GM19328 (cell line): ENCODE results near the gene DNM2.

ENCODE experiments used
- ATAC-seq: cut with Tn5 transposase; IDR thresholded peaks from one replicate; pipeline ENCODE4 v1.9.1; 2021; ENCODE audit warnings: mild to moderate bottlenecking, moderate library complexity; ENCODE audit not compliant: unreplicated experiment

DNM2 gene

DNA sequence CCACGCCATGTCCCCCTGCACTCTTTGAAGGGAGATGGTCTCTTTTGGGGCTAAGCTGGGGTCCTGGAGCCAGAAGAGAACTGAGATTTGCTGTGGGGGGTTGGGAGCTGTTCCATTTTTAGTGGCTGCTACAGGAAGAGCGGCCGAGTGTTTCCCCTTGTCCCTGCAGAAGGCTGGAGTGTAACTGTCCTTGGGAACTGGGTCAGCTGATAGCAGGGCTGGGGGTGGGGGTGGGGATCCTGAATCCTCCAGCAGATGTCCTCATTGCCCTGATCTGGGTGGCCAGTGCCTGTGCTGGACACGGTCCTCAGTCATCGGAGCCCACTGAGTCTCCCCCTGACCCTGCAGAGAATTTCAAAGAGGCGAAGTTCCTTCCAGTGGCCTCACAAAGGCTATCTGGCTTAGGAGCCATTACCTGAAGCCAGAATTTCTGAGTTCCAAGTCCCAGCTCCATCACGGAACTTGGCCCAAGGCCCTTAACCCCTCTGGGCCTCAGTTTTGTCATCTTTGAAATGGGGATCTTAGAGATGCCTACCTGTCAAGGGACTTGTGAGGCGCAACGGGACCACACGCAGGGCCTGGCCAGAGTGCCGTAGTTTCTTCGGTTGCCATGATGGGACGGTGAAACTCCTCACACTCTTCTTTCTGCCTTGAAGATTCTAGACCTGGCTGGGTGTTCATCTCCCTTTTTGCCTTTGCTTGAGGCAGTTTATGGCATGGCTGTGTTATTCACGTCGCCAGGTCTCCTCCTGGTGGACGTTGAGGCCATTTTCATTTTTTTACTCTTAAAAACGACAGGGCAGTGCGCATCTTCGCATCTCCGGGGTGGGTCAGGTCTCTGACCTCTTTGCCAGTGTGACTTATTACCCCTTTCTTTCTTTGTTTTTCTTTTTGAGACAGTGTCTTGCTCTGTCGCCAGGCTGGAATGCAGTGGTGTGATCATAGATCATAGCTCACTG is 51.9 kb downstream of the DNM2 start:
- ATAC-seq = no peak

DNA sequence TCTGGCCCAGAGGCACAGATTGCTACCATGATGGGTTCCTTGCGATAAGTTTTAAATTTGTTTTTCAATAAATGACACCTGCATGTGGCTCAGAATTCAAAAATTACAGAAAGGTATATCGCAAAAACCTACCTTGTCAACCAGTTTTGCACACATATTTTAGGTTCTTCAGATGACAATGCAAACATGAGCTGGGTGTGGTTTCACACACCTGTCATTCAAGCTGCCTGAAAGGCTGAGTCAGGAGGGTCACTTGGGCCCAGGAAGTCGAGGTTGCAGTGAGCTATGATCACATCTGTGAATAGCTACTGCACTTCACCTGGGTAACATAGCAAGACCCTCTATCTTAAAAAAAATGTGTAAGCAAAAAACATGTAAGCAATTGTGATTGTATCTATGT is 56.1 kb downstream of the DNM2 start:
- no peak for ATAC-seq

DNA sequence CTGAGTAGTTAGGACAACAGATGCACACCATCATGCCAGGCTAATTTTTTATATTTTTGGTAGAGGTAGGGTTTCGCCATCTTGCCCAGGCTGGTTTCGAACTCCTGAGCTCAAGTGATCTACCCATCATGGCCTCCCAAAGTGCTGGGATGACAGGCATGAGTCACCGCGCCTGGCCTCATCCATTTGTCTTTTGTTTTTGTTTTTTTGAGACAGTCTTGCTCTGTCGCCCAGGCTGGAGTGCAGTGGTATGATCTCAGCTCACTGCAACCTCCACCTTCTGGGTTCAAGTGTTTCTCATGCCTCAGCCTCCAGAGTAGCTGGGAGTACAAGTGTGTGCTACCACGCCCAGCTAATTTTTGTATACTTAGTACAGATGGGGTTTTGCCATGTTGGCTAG is 57.0 kb downstream of the DNM2 start:
- no peak for ATAC-seq

DNA sequence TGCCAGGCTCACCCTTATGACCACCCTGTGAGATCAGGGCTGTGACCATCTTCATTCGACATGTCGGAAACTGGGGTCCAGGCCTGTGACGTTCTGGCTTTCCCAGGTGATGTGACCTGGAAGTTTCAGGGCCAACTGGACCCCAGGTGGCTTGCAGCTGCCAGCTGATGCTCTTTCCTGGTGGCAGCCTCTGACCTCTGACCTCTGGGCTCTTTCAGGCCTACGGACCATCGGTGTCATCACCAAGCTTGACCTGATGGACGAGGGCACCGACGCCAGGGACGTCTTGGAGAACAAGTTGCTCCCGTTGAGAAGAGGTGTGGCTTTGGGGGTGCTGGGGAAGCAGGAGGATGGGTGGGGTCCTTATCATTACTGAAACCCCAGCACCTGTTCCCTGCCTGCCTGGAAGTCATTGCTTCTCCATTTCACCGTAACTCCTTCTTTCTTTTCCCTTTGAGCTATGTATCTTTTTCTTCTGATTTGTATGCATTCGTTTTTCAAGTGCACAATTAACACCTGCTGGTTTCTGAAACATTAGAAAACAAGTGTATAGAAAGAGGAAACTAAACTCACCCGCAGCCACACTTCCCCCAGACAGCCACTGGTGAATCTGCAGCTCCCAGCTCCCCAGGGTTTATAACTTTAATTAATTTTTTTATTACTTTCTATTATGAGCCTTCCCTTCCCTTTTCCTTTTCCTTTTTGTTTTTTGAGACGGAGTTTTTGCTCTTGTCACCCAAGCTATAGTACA is 59.2 kb downstream of the DNM2 start:
- ATAC-seq = no peak

DNA sequence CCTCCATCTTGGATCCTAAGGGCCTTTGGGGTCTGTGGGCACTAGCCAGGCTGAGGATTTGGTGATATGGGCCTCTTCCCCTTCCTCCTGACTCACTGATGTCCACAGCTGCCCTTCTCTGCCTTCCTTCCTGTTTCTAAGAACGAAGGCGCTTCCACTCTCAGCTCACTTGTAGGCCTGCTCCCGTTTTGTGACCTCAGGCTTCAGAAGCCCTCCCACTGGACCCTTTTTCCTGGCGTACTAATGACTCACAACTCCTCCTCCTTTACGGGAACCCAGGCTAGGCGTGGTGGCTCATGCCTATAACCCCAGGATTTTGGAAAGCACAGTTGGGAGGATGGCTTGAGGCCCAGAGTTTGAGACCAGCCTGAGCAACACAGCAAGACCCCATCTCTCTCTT is 62.5 kb downstream of the DNM2 start:
- ATAC-seq = no peak

DNA sequence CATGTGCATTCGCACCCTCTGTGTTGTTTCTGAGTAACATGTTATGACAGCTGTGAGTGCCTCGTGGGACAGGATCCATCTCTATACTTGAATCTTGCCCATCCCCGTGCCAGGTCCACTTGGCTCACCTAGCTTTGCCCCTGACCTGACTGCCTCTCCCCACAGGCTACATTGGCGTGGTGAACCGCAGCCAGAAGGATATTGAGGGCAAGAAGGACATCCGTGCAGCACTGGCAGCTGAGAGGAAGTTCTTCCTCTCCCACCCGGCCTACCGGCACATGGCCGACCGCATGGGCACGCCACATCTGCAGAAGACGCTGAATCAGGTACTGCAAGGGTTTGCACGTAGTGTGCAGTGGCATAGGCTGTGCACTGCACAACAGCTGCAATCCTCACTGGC is 64.9 kb downstream of the DNM2 start:
- no peak for ATAC-seq

DNA sequence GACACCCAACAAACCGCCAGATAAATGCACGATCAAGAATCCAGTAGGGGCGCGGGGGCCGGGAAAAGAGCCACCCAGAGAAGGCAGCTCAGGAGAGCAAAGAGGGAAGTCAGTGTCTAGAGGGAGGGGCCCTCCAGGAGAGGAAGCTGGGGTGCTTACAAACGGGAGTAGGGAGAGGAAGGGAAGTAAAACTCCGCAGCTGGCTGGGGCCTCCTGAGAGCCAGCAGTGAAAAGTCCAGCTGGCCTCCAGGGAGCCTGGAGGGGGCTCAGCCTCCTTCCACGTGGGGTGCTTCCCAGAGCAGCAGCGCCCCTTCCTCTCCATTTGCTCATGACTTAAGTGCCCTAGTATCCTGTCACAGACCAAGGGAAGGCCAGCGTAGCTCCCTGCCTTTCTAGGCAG is 66.4 kb downstream of the DNM2 start:
- ATAC-seq = no peak

DNA sequence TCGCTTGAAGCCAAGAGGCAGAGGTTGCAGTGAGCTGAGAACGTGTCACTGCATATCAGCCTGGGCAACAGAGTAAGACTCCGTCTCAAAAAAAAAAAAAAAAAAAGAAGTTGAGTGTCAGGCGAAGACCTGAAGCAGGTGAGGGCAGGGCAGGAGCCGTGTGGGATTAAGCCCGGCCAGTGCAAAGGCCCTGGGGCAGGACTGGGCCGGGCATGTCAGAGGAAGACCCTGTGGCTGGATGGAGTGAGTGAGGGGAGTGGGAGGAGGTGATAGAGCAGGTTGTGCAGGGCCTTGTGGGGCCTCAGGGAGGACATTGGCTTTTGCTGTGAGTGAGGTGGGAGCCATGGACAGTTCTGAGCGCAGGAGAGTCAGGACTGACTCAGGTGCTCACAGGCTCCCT is 70.3 kb downstream of the DNM2 start:
- ATAC-seq = no peak

DNA sequence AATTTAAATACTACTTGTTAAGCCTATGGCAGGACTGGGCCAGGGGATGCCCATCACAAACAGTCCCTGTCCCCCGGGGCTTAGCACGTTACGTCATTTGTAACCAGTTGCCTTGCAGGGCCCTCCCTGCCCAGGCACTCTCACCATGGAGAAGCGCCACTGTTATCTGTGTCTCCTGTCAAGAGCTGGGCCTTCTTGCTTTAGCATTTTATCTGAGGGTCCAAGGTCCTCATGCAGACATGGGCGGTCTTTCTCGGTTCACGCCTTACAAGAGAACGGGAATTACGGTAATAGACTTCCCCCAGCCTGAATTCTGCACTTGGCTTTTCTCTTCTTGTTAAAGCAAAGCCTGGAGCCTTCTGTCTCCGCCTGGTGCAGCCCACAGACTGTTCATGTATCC is 72.0 kb downstream of the DNM2 start:
- no peak for ATAC-seq

DNA sequence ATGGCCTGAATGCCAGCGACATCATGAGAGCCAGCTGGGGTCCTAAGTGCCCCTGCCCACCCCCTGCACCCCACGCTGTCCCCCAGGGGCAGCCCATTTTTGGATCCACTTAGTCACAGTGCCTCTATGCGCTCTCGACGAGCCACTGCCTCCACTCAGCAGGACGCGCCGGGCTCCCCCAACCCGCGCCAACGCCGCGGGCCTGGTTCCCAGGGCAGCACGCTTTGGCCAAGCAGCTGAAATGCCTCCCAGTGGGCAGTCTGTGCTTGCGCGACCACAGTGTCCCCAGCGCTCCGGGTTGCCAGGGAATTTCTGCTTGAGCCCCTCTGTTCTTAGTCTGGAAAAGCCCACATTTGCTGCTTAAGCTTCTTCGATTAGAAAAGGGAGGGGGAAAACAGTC is 78.8 kb downstream of the DNM2 start:
- ATAC-seq = no peak

DNA sequence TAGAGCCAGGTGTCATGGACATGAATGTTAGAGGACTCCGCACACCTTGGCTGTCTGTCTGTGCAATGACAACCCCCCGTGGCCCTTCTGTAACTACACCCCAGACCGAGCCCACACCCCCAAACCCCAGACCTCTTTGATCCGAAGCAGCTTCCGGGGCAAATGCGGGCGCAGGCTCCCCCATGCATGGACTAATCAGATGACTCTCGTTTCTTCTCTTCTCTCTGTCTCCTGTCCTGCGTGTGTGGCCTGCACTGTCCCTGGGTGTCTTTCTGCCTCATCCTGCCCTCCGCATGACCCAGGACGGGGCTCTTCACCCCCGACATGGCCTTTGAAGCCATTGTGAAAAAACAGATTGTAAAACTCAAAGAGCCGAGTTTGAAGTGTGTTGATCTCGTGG is 79.2 kb downstream of the DNM2 start:
- ATAC-seq = no peak

DNA sequence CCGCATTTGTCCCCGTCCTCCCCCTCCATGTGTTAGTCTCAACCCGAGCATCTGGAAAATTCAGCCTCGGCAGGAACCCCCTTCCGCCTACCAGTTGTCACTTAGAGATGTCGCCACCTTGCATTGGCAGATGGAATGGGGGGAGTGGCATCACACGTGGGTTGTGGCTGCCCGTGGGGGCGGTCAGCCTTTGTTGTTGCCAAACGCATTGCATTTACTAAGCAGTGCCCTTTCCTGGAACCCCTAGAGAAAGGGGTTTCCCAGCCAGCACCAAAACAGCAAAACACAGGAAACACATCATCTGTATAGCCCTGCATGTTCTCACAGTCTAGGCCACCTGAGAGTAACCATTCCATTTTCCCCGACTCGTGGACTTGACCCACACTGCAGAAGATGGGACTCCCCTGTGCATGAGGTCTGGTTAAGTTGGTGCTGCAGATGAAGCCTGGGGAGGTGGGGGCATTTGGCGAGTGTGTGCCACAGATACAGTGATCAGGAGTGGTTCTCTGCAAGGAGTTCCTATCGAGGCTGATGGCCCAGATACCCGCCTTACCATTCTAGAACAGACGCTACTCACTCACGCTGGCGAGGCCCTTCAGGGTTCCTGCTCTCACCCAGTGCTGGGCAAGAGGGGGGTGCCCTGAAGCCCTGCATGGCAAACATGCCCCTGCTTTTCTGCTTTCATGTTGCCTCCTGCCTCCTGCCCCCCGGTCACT is 79.8 kb downstream of the DNM2 start:
- ATAC-seq = no peak

DNA sequence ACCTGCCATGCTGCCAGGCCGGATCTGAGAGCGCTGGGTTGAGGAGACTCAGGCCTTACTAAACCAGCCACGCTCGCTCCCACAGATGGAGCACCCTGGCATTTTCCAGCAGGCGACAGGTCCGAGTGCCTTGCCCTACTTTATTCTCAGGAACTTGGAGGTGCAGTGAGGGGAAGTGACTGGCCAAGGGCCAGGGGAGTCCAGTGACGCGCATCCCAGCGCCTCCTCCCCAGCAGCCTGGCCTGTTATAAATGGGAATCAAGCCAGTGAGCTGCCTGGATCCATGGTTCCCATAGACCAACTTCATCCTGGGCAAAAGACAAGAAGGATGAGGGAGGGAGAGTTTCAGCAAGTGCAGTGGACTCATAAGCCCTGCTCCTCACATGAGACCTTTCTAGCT is 82.6 kb downstream of the DNM2 start:
- no peak for ATAC-seq

DNA sequence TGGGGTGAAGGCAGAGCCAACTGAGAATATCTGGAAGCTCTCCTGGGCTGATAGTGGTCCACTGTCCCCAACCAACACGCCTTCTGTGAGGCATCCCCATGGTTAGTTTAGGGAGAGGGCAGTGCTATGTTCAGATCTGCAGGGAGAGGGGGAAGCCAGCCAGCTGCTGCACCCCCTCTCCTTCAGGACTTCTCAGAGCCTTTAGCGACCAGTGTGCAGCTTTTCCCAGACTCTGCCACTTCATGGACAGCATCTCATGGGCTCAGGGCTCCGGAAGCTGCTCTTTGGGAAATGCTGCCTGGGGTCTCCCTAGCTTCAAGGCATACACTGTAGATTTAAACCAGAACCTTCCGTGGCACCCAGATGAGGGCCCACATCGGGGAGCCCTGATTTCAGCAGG is 84.6 kb downstream of the DNM2 start:
- no peak for ATAC-seq

DNA sequence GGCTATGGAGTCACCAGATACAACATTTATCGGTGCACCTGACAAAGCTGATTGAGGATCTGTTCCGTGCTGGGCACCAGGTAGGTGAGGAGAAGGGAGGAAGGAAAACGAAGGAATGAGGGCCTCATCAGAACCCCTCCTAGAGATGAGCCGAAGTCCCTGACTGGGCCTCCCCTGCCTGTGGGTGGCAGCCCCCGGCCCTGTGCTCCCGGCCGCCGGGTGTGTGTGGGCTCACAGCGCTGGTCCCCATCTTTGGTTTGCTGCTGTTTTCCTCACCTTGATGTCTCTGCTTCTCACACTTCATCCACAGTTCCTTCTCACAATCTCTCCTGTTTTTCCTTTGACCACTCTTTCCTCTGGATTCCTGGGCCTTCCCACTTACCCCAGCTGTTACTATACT is 85.4 kb downstream of the DNM2 start:
- ATAC-seq = no peak

DNA sequence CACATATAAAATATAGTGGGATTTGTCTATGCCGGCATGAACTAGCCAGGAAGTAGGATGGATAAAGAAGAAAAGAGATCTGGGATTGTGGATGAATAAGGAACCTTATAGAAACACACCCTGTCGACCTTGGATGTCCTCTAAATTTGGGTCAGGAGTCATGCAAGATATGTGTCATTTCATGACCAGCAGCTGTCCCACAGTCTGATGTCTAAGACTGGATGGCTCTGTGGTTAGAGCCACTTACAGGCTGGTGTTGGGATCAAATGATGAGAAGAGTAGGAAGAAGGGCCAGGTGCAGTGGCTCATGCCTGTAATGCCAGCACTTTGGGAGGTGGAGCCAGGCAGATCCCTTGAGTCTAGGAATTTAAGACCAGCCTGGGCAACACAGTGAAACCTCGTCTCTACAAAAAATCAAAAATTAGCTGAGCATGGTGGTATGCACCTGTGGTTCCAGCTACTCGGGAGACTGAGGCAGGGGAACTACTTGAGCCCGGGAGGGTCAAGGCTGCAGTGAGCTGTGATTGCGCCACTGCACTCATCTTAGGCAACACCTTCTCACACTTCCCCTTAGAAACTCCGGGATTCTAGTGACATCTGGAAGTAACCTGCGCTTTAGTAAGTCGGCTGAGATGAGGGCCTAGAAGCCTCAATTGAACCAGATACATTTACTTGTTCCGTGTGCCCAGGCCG is 87.3 kb downstream of the DNM2 start:
- ATAC-seq = no peak

DNA sequence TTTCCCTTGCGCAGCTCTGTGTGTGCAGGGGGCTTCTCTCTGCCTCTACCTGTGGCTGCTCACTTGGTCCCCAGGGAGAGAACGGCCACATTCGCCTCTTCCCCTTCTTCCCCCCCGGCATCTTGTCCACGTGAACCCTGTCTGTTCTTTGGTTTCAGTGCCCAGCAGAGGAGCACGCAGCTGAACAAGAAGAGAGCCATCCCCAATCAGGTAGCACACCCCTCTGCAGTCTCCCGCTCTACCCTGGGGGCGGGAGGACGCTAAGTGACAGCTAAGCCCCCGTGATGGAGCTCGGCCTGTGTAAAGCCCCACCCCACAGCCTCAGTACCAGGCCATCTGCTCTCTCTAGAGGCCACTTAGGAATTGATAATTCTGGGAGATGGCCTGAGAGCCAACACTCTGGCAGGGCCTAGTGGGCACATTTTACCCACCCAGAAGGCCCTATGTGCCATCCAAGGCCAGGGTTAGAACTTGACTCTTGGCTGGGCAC is 87.9 kb downstream of the DNM2 start:
- ATAC-seq = no peak

DNA sequence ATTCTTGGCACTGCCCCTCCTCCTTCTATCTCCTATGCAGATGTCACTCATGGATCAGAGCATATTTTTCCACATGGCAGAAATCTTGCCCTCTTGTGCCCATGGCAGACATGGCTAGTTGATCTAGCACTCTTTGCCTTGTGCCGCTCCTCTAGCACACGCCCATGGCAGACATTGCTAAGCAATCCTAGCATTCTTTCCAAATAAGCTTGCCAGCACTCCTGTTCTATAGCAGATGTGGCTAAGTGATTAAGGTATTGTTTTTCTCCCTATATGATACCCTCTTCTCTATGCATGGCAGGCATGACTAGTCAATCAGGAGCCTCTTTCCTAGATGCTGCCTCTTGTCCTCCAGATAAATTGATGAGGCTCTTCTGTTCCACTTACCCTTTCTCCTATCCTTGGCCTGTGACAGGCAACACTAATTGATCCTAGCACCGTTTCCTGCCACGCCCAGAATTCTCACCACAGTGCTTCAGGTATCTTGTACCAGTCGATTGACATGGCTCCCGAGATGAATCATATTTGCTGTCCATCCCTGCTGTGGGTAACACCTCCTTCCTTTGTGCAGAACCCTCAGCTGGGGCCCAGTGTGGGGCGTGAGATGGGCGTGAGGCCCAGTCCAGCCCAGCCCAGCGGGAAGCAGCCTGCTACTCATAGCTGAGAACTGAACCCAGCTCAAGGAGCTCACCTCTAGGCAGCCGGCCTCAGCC is 91.2 kb downstream of the DNM2 start:
- ATAC-seq = no peak

DNA sequence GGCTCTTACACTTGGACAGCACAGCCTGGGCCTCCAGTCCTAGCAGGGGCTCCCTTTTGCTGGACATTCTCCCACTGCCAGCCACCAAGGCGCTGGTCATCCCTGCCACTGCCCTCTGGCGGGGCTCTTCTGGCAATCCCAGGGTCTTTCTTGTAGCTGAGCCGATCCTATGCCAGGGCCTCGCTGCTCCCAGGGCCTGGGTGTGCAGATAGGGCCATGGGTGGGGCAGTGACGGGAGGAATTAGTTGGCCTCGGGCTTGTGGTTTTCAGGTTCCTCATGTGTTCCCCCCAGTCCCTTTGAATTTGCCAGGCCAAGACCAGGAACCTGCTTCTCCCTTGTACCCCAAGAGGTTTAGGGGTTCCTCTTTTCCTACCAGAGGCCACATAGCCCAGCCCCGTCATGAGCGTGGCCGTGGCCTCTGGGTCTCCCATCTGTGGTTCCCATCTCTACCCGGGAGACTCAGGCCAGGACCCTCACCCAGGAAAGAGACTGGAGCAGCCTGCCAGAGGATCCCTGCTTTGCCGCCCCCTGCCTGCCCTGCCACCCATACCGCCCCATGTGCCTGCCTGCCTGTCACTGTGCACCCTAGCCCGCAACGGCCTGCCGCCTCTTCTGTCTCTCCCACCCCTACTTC is 91.9 kb downstream of the DNM2 start:
- ATAC-seq = no peak
